SK-N-SH (cell line): Measurements from ENCODE around the gene NCK1.

ENCODE experiments used
- EZH2phosphoT487 ChIP-seq: fragments of 200-600 bp; sonication (generic); IDR thresholded peaks from 2 replicates; pipeline ENCODE4 v1.6.1; 2017; ENCODE audit warnings: low read depth, mixed run types, mild to moderate bottlenecking, antibody characterized with exemption, moderate library complexity, borderline replicate concordance
- TAF1 ChIP-seq: IDR thresholded peaks from 2 replicates; pipeline ENCODE4 v1.6.1; 2012; ENCODE audit warnings: low read depth, mild to moderate bottlenecking, low read length, moderate library complexity, borderline replicate concordance
- TF ChIP-seq, protein P1 (sequence below): fragments of 200-600 bp; sonication (generic); IDR thresholded peaks from 2 replicates; pipeline ENCODE4 v1.6.1; 2017; ENCODE audit warnings: antibody characterized with exemption, mild to moderate bottlenecking, moderate library complexity

DNA sequence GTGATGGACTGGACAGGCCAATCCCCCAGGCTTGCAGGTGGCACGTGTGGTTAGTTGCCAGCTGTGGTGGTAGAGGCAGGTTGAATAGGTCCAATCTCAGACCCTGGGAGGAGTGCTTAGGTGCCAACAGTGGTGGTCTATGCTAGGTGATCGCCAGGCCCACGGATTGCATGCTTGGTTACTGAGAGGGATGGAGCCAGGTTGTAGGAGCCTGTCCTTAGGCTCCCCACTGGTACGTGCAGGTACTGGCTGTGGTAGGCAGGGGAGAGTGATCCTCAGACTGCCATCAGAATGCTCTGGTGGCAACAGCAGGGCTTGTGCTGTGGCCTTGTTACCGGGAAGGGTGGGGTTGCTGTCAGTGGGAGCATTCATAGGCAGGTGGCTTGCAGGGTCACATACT lies 44.7 kb downstream of the NCK1 start:
- TF ChIP-seq EZH2phosphoT487, result no peak
- TF ChIP-seq, protein P1, sequence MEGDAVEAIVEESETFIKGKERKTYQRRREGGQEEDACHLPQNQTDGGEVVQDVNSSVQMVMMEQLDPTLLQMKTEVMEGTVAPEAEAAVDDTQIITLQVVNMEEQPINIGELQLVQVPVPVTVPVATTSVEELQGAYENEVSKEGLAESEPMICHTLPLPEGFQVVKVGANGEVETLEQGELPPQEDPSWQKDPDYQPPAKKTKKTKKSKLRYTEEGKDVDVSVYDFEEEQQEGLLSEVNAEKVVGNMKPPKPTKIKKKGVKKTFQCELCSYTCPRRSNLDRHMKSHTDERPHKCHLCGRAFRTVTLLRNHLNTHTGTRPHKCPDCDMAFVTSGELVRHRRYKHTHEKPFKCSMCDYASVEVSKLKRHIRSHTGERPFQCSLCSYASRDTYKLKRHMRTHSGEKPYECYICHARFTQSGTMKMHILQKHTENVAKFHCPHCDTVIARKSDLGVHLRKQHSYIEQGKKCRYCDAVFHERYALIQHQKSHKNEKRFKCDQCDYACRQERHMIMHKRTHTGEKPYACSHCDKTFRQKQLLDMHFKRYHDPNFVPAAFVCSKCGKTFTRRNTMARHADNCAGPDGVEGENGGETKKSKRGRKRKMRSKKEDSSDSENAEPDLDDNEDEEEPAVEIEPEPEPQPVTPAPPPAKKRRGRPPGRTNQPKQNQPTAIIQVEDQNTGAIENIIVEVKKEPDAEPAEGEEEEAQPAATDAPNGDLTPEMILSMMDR, result no peak
- TF ChIP-seq TAF1, result no peak
